C4-2B (cell line): ENCODE measurements around the gene DRC1.

ENCODE experiments used
- CTCF ChIP-seq: fragments of 450-650 bp; conservative IDR thresholded peaks from 2 replicates; pipeline ENCODE4 v1.5.1; 2017; ENCODE audit warnings: mild to moderate bottlenecking
- ZFX ChIP-seq: fragments of 450-650 bp; IDR thresholded peaks from 2 replicates; pipeline ENCODE4 v1.6.1; 2017

- no peak for TF ChIP-seq CTCF
- TF ChIP-seq ZFX: no peak
Observed at GRCh38 chr2:26456440-26457250, 54.9 kb downstream of the DRC1 start.
